Prostate gland (tissue), 2 donors: ENCODE measurements around the gene TMEM117.

ENCODE experiments used
- POLR2A ChIP-seq: fragments of 450-650 bp; IDR thresholded peaks from one replicate; pipeline ENCODE4 v1.6.1; 2016; ENCODE audit warnings: antibody characterized with exemption, mild to moderate bottlenecking
- POLR2AphosphoS5 ChIP-seq: sonication (generic); formaldehyde crosslinking; IDR thresholded peaks from one replicate; pipeline ENCODE4 v1.6.1; 2017; ENCODE audit warnings: antibody characterized with exemption
- TF ChIP-seq, protein P1 (sequence below), 4 experiments: fragments of 200-600 bp in 2 of 4; fragments of 450-650 bp in 2 of 4; sonication (generic) in 2 of 4; IDR thresholded peaks; 1 replicate in 3 of 4; 2 replicates in 1 of 4; pipeline ENCODE4 v1.5.1; 2016 to 2019; ENCODE audit warnings: antibody characterized with exemption in 4 of 4, mild to moderate bottlenecking in 2 of 4, moderate library complexity in 2 of 4

DNA sequence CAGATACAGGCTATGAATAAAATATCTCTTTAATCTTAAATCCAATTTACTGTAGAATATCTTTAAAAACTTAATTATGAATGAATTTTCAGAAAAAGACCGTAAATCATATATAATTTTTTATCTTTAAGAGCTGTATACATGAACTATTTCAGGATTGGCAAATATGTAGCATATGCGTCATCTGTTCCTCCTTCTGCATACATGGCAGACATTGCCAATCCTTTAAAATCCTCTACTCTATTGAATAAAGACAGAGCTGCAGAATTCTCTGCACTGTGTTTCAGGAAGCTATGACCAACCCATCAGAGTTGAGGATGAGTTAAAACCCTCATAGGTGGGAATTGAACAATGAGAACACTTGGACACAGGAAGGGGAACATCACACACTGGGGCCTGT lies 279.0 kb downstream of the TMEM117 start:
- TF ChIP-seq, protein P1, sequence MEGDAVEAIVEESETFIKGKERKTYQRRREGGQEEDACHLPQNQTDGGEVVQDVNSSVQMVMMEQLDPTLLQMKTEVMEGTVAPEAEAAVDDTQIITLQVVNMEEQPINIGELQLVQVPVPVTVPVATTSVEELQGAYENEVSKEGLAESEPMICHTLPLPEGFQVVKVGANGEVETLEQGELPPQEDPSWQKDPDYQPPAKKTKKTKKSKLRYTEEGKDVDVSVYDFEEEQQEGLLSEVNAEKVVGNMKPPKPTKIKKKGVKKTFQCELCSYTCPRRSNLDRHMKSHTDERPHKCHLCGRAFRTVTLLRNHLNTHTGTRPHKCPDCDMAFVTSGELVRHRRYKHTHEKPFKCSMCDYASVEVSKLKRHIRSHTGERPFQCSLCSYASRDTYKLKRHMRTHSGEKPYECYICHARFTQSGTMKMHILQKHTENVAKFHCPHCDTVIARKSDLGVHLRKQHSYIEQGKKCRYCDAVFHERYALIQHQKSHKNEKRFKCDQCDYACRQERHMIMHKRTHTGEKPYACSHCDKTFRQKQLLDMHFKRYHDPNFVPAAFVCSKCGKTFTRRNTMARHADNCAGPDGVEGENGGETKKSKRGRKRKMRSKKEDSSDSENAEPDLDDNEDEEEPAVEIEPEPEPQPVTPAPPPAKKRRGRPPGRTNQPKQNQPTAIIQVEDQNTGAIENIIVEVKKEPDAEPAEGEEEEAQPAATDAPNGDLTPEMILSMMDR (IDR thresholded peaks at IDR 0.05) = no peak
- TF ChIP-seq POLR2A (no peak), POLR2AphosphoS5 (no peak)
